ENCODE data around the gene CMIP.

Gene CMIP

DNA sequence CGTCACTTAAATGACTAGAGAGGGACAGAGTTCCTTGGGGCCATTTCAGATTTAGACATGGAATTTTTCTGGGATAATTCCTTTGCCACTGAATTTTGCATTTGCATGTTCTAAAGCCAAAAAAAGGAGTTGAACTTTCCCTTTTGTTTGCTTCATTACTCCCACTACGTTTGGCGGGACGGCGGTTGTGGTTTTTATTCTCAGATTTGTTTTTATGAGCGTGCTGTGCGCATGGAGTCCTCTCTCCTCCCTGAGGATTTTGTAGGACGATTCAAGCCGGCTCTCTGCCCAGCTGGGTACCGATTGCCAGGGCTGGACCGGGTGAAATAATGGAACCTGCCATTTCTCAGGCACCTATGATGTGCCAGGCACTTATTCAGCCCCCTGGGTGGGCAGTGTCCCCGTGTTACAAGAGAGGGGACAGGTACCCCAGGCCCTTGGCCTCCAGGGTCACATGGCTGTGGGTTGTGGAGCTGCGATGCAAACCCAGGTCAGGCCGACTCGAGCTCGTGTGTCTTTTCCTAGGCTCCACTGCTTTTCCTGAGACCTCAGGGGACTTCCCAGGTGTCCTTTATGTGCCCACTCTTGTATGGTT lies 18.8 kb downstream of the CMIP start:
- DNase-seq (ENCODE audit: low read depth), result no peak
- H3K4me3 ChIP-seq (ENCODE audit: low read length), result no peak overlapping the region
- TF ChIP-seq, protein P1, sequence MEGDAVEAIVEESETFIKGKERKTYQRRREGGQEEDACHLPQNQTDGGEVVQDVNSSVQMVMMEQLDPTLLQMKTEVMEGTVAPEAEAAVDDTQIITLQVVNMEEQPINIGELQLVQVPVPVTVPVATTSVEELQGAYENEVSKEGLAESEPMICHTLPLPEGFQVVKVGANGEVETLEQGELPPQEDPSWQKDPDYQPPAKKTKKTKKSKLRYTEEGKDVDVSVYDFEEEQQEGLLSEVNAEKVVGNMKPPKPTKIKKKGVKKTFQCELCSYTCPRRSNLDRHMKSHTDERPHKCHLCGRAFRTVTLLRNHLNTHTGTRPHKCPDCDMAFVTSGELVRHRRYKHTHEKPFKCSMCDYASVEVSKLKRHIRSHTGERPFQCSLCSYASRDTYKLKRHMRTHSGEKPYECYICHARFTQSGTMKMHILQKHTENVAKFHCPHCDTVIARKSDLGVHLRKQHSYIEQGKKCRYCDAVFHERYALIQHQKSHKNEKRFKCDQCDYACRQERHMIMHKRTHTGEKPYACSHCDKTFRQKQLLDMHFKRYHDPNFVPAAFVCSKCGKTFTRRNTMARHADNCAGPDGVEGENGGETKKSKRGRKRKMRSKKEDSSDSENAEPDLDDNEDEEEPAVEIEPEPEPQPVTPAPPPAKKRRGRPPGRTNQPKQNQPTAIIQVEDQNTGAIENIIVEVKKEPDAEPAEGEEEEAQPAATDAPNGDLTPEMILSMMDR (IDR thresholded peaks at IDR 0.05; ENCODE audit: insufficient read depth, low read depth, low read length, missing control alignments), result no peak

GRCh38 chr16:81464279-81464678 lies 19.7 kb downstream of the CMIP start:
- TF ChIP-seq, protein P1 (IDR thresholded peaks at IDR 0.05; ENCODE audit: insufficient read depth, low read depth, low read length, missing control alignments), result no peak
- no peak for DNase-seq (ENCODE audit: low read depth)
- H3K4me3 ChIP-seq (ENCODE audit: low read length), result no peak overlapping the region

DNA sequence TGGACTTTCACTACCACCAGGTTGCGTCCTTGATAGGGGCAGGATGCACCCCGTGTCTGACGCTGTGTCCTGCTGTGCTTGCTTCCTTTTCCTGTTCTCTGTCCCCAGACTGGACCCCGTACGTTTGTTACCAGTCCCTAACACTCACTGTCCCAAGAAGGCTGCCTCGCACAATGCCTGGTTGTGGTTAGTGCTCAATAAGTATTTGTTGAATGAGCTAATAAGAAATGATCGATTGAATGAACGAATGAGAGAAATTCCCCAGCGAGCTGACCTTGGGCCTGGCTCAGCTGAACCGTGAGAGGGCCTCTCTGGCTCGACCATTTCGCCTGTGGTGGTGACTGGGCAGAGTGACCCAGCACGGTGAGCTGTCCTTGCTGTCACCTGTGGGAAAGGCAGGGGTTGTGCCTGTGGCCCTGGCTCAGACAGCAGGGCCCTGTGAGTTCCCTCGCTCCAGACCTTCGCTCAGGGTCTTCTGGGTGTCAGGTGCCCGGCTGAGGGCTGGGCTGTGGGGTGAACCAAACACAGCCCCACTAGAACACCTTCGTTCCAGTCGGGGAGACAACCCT lies 20.9 kb downstream of the CMIP start:
- H3K4me3 ChIP-seq (ENCODE audit: low read length), result no peak overlapping the region
- no peak for DNase-seq (ENCODE audit: low read depth)
- TF ChIP-seq, protein P1 (IDR thresholded peaks at IDR 0.05; ENCODE audit: insufficient read depth, low read depth, low read length, missing control alignments), result no peak

GRCh38 chr16:81466356-81466980 lies 21.9 kb downstream of the CMIP start:
- H3K4me3 ChIP-seq (ENCODE audit: low read length), result no peak overlapping the region
- peak; percentile 43 for DNase-seq (ENCODE audit: low read depth)
- TF ChIP-seq, protein P1 (IDR thresholded peaks at IDR 0.05; ENCODE audit: insufficient read depth, low read depth, low read length, missing control alignments), result no peak

GRCh38 chr16:81467072-81467471 lies 22.5 kb downstream of the CMIP start:
- no peak overlapping the region for H3K4me3 ChIP-seq (ENCODE audit: low read length)
- no peak for DNase-seq (ENCODE audit: low read depth)
- TF ChIP-seq, protein P1 (IDR thresholded peaks at IDR 0.05; ENCODE audit: insufficient read depth, low read depth, low read length, missing control alignments), result no peak

- TF ChIP-seq, protein P1 (IDR thresholded peaks at IDR 0.05; ENCODE audit: insufficient read depth, low read depth, low read length, missing control alignments), result no peak
- DNase-seq (ENCODE audit: low read depth), result no peak
- H3K4me3 ChIP-seq (ENCODE audit: low read length), result no peak overlapping the region
Observed at GRCh38 chr16:81467815-81468214, 23.2 kb downstream of the CMIP start.
